HEK293 (cell line): ENCODE measurements around the gene COL18A1.
A peak's percentile ranks its signal among the peaks of the same experiment; 100 is the strongest.

Experiments used
- HIC1 ChIP-seq: fragments of 450-650 bp; formaldehyde crosslinking; IDR thresholded peaks from 2 replicates; pipeline ENCODE4 v1.5.1; 2016; ENCODE audit warnings: missing biosample characterization, missing genetic modification characterization
- PRDM1 ChIP-seq: fragments of 450-650 bp; formaldehyde crosslinking; IDR thresholded peaks from 2 replicates; pipeline ENCODE4; 2016; ENCODE audit warnings: missing biosample characterization, missing genetic modification characterization
- PRDM6 ChIP-seq: fragments of 450-650 bp; formaldehyde crosslinking; IDR thresholded peaks from 2 replicates; pipeline ENCODE4 v1.5.1; 2017; ENCODE audit warnings: missing biosample characterization, missing genetic modification characterization
- SCRT2 ChIP-seq: fragments of 450-650 bp; formaldehyde crosslinking; IDR thresholded peaks from 2 replicates; pipeline ENCODE4 v1.5.1; 2016; ENCODE audit warnings: missing biosample characterization, missing genetic modification characterization
- SP7 ChIP-seq: fragments of 450-650 bp; formaldehyde crosslinking; IDR thresholded peaks from 2 replicates; pipeline ENCODE4 v1.5.1; 2016; ENCODE audit warnings: missing biosample characterization, missing genetic modification characterization
- YY1 ChIP-seq: fragments of 450-650 bp; formaldehyde crosslinking; IDR thresholded peaks from 2 replicates; pipeline ENCODE4 v1.5.1; 2018; ENCODE audit warnings: missing biosample characterization, missing genetic modification characterization
- ZBTB20 ChIP-seq: fragments of 450-650 bp; formaldehyde crosslinking; IDR thresholded peaks from 2 replicates; pipeline ENCODE4 v1.5.1; 2016; ENCODE audit warnings: missing biosample characterization, missing genetic modification characterization
- ZFP41 ChIP-seq: fragments of 450-650 bp; formaldehyde crosslinking; IDR thresholded peaks from 2 replicates; pipeline ENCODE4 v1.5.1; 2016; ENCODE audit warnings: missing biosample characterization, missing genetic modification characterization, borderline replicate concordance
- ZNF146 ChIP-seq: fragments of 450-650 bp; formaldehyde crosslinking; IDR thresholded peaks from 2 replicates; pipeline ENCODE4 v1.5.1; 2016; ENCODE audit warnings: missing biosample characterization, missing genetic modification characterization
- ZNF248 ChIP-seq: fragments of 450-650 bp; formaldehyde crosslinking; IDR thresholded peaks from 2 replicates; pipeline ENCODE4 v1.5.1; 2017; ENCODE audit warnings: missing biosample characterization, missing genetic modification characterization
- ZNF311 ChIP-seq: fragments of 450-650 bp; formaldehyde crosslinking; IDR thresholded peaks from 2 replicates; pipeline ENCODE4 v1.5.1; 2017; ENCODE audit warnings: missing biosample characterization, missing genetic modification characterization, borderline replicate concordance
- ZNF354C ChIP-seq: fragments of 450-650 bp; formaldehyde crosslinking; IDR thresholded peaks from 2 replicates; pipeline ENCODE4 v1.5.1; 2016; ENCODE audit warnings: missing biosample characterization, missing genetic modification characterization, low read depth, borderline replicate concordance
- ZNF391 ChIP-seq: fragments of 450-650 bp; formaldehyde crosslinking; IDR thresholded peaks from 2 replicates; pipeline ENCODE4 v1.5.1; 2016; ENCODE audit warnings: low read depth, missing biosample characterization, missing genetic modification characterization, borderline replicate concordance
- ZNF529 ChIP-seq: fragments of 450-650 bp; formaldehyde crosslinking; IDR thresholded peaks from 2 replicates; pipeline ENCODE4 v1.5.1; 2017; ENCODE audit warnings: missing genetic modification characterization, missing biosample characterization; ENCODE audit not compliant: insufficient replicate concordance
- ZNF555 ChIP-seq: fragments of 450-650 bp; formaldehyde crosslinking; conservative IDR thresholded peaks from 2 replicates; pipeline ENCODE4 v1.5.1; 2017; ENCODE audit warnings: missing biosample characterization, mild to moderate bottlenecking, missing genetic modification characterization, inconsistent platforms
- ZNF626 ChIP-seq: fragments of 450-650 bp; sonication (Bioruptor Pico); formaldehyde crosslinking; IDR thresholded peaks from 2 replicates; pipeline ENCODE4 v1.5.1; 2018; ENCODE audit warnings: missing biosample characterization, missing genetic modification characterization, inconsistent platforms
- ZNF704 ChIP-seq: fragments of 450-650 bp; formaldehyde crosslinking; IDR thresholded peaks from 2 replicates; pipeline ENCODE4 v1.5.1; 2016; ENCODE audit warnings: missing biosample characterization, missing genetic modification characterization
- ZNF830 ChIP-seq: fragments of 450-650 bp; IDR thresholded peaks from 2 replicates; pipeline ENCODE4 v1.5.0; 2018; ENCODE audit warnings: missing biosample characterization, missing genetic modification characterization, low read depth, mild to moderate bottlenecking, moderate library complexity
- TF ChIP-seq, protein P1 (sequence below): fragments of 450-650 bp; formaldehyde crosslinking; IDR thresholded peaks from 2 replicates; pipeline ENCODE4 v1.5.1; 2016; ENCODE audit warnings: missing biosample characterization, missing genetic modification characterization
- TF ChIP-seq, protein P2 (sequence below): fragments of 450-650 bp; formaldehyde crosslinking; IDR thresholded peaks from 2 replicates; pipeline ENCODE4 v1.5.1; 2016; ENCODE audit warnings: missing biosample characterization, missing genetic modification characterization
- TF ChIP-seq, protein P3 (sequence below): fragments of 450-650 bp; formaldehyde crosslinking; IDR thresholded peaks from 2 replicates; pipeline ENCODE4; 2016; ENCODE audit warnings: missing biosample characterization, missing genetic modification characterization
- TF ChIP-seq, protein P4 (sequence below): fragments of 450-650 bp; formaldehyde crosslinking; IDR thresholded peaks from 2 replicates; pipeline ENCODE4 v1.5.1; 2017; ENCODE audit warnings: missing biosample characterization, missing genetic modification characterization
- TF ChIP-seq, protein P5 (sequence below): fragments of 450-650 bp; formaldehyde crosslinking; IDR thresholded peaks from 2 replicates; pipeline ENCODE4 v1.5.1; 2016; ENCODE audit warnings: missing biosample characterization, missing genetic modification characterization
- TF ChIP-seq, protein P6 (sequence below): fragments of 450-650 bp; formaldehyde crosslinking; IDR thresholded peaks from 2 replicates; pipeline ENCODE4 v1.5.1; 2017; ENCODE audit warnings: missing biosample characterization, missing genetic modification characterization

COL18A1 gene

DNA sequence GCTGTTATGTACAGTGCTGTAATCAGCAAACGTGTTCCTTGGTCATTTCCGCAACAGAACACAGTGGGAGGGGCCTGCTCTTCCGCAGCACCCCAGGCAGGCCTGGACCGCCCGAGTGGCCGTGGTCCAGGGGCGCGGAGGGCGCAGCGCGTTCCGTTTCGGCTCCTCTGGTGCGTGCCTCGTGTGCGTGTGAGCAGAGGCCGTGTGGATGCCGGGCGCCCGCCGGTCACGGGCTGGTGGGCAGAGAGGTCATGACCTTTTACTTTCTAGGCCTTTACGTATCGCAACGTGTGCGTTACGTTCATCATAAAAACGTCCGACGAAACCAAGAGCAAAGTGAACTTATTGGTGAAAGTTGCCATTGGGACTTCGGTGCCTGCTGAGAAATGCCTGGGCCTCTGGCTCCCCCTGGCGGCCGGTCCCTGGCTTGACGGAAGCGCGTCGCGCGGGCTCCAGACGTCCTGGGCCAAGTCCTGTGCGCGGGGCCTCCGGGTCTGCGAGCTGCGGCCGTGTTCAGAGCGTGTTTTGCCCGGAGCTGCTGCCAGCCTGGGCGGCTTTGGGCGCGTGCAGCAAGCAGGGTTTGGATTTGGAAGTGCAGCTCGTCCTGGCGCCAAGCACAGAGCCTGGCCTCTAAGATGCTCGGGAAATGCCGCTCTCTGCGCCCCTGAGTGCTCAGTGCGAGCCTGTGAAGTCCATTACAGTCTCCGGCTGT lies 34.4 kb downstream of the COL18A1 start (continued):
- TF ChIP-seq, protein P1, sequence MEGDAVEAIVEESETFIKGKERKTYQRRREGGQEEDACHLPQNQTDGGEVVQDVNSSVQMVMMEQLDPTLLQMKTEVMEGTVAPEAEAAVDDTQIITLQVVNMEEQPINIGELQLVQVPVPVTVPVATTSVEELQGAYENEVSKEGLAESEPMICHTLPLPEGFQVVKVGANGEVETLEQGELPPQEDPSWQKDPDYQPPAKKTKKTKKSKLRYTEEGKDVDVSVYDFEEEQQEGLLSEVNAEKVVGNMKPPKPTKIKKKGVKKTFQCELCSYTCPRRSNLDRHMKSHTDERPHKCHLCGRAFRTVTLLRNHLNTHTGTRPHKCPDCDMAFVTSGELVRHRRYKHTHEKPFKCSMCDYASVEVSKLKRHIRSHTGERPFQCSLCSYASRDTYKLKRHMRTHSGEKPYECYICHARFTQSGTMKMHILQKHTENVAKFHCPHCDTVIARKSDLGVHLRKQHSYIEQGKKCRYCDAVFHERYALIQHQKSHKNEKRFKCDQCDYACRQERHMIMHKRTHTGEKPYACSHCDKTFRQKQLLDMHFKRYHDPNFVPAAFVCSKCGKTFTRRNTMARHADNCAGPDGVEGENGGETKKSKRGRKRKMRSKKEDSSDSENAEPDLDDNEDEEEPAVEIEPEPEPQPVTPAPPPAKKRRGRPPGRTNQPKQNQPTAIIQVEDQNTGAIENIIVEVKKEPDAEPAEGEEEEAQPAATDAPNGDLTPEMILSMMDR (tag by site-specific recombination), result peak; percentile 95
- TF ChIP-seq ZNF704 (tag by site-specific recombination) (no peak), ZNF248 (tag by site-specific recombination) (no peak), ZNF354C (no peak), SP7 (tag by site-specific recombination) (no peak), PRDM1 (peak; percentile 85), ZFP41 (tag by site-specific recombination) (no peak), ZNF555 (tag by site-specific recombination) (no peak), ZNF391 (tag by site-specific recombination) (no peak), SCRT2 (tag by site-specific recombination) (no peak), ZNF830 (tag by site-specific recombination) (no peak), ZNF626 (no peak), ZNF311 (no peak), ZNF529 (tag by site-specific recombination) (no peak), ZBTB20 (tag by site-specific recombination) (no peak), ZNF146 (tag by site-specific recombination) (no peak), YY1 (tag by site-specific recombination) (no peak), PRDM6 (tag by site-specific recombination) (no peak), HIC1 (no peak)
- TF ChIP-seq, protein P2, sequence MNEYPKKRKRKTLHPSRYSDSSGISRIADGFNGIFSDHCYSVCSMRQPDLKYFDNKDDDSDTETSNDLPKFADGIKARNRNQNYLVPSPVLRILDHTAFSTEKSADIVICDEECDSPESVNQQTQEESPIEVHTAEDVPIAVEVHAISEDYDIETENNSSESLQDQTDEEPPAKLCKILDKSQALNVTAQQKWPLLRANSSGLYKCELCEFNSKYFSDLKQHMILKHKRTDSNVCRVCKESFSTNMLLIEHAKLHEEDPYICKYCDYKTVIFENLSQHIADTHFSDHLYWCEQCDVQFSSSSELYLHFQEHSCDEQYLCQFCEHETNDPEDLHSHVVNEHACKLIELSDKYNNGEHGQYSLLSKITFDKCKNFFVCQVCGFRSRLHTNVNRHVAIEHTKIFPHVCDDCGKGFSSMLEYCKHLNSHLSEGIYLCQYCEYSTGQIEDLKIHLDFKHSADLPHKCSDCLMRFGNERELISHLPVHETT (tag by site-specific recombination), result 0 out of 2 replicates have a peak, but pooled peaks have one; percentile 51
- TF ChIP-seq, protein P3, sequence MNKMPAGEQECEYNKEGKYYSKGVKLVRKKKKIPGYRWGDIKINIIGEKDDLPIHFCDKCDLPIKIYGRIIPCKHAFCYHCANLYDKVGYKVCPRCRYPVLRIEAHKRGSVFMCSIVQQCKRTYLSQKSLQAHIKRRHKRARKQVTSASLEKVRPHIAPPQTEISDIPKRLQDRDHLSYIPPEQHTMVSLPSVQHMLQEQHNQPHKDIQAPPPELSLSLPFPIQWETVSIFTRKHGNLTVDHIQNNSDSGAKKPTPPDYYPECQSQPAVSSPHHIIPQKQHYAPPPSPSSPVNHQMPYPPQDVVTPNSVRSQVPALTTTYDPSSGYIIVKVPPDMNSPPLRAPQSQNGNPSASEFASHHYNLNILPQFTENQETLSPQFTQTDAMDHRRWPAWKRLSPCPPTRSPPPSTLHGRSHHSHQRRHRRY (tag by site-specific recombination), result no peak
- TF ChIP-seq, protein P4, sequence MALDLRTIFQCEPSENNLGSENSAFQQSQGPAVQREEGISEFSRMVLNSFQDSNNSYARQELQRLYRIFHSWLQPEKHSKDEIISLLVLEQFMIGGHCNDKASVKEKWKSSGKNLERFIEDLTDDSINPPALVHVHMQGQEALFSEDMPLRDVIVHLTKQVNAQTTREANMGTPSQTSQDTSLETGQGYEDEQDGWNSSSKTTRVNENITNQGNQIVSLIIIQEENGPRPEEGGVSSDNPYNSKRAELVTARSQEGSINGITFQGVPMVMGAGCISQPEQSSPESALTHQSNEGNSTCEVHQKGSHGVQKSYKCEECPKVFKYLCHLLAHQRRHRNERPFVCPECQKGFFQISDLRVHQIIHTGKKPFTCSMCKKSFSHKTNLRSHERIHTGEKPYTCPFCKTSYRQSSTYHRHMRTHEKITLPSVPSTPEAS (tag by site-specific recombination), result no peak
- TF ChIP-seq, protein P5, sequence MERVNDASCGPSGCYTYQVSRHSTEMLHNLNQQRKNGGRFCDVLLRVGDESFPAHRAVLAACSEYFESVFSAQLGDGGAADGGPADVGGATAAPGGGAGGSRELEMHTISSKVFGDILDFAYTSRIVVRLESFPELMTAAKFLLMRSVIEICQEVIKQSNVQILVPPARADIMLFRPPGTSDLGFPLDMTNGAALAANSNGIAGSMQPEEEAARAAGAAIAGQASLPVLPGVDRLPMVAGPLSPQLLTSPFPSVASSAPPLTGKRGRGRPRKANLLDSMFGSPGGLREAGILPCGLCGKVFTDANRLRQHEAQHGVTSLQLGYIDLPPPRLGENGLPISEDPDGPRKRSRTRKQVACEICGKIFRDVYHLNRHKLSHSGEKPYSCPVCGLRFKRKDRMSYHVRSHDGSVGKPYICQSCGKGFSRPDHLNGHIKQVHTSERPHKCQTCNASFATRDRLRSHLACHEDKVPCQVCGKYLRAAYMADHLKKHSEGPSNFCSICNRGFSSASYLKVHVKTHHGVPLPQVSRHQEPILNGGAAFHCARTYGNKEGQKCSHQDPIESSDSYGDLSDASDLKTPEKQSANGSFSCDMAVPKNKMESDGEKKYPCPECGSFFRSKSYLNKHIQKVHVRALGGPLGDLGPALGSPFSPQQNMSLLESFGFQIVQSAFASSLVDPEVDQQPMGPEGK, result no peak
- TF ChIP-seq, protein P6, sequence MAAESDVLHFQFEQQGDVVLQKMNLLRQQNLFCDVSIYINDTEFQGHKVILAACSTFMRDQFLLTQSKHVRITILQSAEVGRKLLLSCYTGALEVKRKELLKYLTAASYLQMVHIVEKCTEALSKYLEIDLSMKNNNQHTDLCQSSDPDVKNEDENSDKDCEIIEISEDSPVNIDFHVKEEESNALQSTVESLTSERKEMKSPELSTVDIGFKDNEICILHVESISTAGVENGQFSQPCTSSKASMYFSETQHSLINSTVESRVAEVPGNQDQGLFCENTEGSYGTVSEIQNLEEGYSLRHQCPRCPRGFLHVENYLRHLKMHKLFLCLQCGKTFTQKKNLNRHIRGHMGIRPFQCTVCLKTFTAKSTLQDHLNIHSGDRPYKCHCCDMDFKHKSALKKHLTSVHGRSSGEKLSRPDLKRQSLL (tag by site-specific recombination), result no peak
